Calu3 (cell line): ENCODE measurements around the gene PDE1C. TPM values are rescaled to one million over a fixed set of nuclear protein-coding genes. Genes with fewer than 3 reads are reported as not detected.

Source experiments
- BruUV-seq: library from RNA; stranded (reverse); fragments of 400-500 nt; replicated peaks from 2 replicates; lab custom pipeline; 2021; lab: Mats Ljungman, UMichigan
- CTCF ChIA-PET: fragments of 300-600 bp; sonication (Branson Sonifier 250); formaldehyde crosslinking; loops from one replicate; lab custom pipeline; 2022; ENCODE audit warnings: antibody characterized with exemption; lab: Charles Lee
- DNase-seq: peaks from one replicate; pipeline ENCODE4 v3.0.0; 2022
- H3K27ac Mint-ChIP-seq: one replicate; pipeline ENCODE4 v1.8.0; 2022; ENCODE audit warnings: mixed read lengths; ENCODE audit not compliant: unreplicated experiment
- H3K27me3 Mint-ChIP-seq: one replicate; pipeline ENCODE4 v1.8.0; 2022; ENCODE audit warnings: mixed read lengths; ENCODE audit not compliant: unreplicated experiment
- H3K36me3 Mint-ChIP-seq: one replicate; pipeline ENCODE4 v1.8.0; 2022; ENCODE audit warnings: mild to moderate bottlenecking, moderate library complexity, mixed read lengths; ENCODE audit not compliant: insufficient read depth, unreplicated experiment
- H3K4me1 Mint-ChIP-seq: one replicate; pipeline ENCODE4 v1.8.0; 2022; ENCODE audit warnings: mild to moderate bottlenecking, low read depth, mixed read lengths; ENCODE audit not compliant: unreplicated experiment
- H3K4me3 Mint-ChIP-seq: one replicate; pipeline ENCODE4 v1.8.0; 2022; ENCODE audit warnings: mild to moderate bottlenecking, low read depth, moderate library complexity, mixed read lengths; ENCODE audit not compliant: unreplicated experiment
- H3K9me3 Mint-ChIP-seq: one replicate; pipeline ENCODE4 v1.8.0; 2022; ENCODE audit warnings: low read depth, mixed read lengths; ENCODE audit not compliant: unreplicated experiment
- CTCF ChIP-seq: fragments of 200-600 bp; IDR thresholded peaks from one replicate; pipeline ENCODE4 v1.8.0; 2022; ENCODE audit warnings: antibody characterized with exemption; ENCODE audit not compliant: unreplicated experiment
- intact Hi-C: fragments of 100-400 bp; cut with micrococcal nuclease; formaldehyde crosslinking; loops from one replicate; pipeline ENCODE4 v1.10.0; 2022; ENCODE audit not compliant: unreplicated experiment
- total RNA-seq: library from RNA; stranded (reverse); gene quantifications from 2 replicates; pipeline ENCODE4 v1.2.3, GENCODE V29; 2022

Gene PDE1C
- total RNA-seq, 1 experiment from 2014 or later, result 34.0 TPM

- H3K27ac Mint-ChIP-seq, result no peak overlapping the region
- BruUV-seq, result no TSS peak
- no peaks in the 10 kb centered on the region for H3K27me3 Mint-ChIP-seq
- TF ChIP-seq CTCF, result no peak
- intact Hi-C loops, result no loop called here
- H3K4me1 Mint-ChIP-seq, result no peaks in the 10 kb centered on the region
- H3K36me3 Mint-ChIP-seq, result no peaks in the 10 kb centered on the region
- no peak overlapping the region for H3K4me3 Mint-ChIP-seq
- H3K9me3 Mint-ChIP-seq, result no peaks in the 10 kb centered on the region
- no peak for DNase-seq
- CTCF ChIA-PET, result no interaction called here
Measured at GRCh38 chr7:31767686-31768358, 302.4 kb downstream of the PDE1C start.

- Mint-ChIP-seq H3K27me3 (no peaks in the 10 kb centered on the region), H3K27ac (no peak overlapping the region), H3K4me1 (no peaks in the 10 kb centered on the region), H3K4me3 (no peak overlapping the region), H3K36me3 (no peaks in the 10 kb centered on the region), H3K9me3 (no peaks in the 10 kb centered on the region)
- intact Hi-C loops, result no loop called here
- CTCF ChIA-PET, result interaction anchor here (1.2 kb wide), 1 partner anchor 440 kb away, joined by 3 read pairs; no protein-coding TSS in a partner anchor
- BruUV-seq, result no TSS peak
- no peak for DNase-seq
- TF ChIP-seq CTCF, result no peak
Measured at GRCh38 chr7:31764462-31764861, 305.7 kb downstream of the PDE1C start.

- no peaks in the 10 kb centered on the region for H3K4me1 Mint-ChIP-seq
- BruUV-seq, result no TSS peak
- H3K9me3 Mint-ChIP-seq, result no peaks in the 10 kb centered on the region
- no peaks in the 10 kb centered on the region for H3K36me3 Mint-ChIP-seq
- no peak overlapping the region for H3K4me3 Mint-ChIP-seq
- DNase-seq, result no peak
- CTCF ChIA-PET, result no interaction called here
- H3K27ac Mint-ChIP-seq, result no peak overlapping the region
- H3K27me3 Mint-ChIP-seq, result no peaks in the 10 kb centered on the region
- peak; percentile 53 for TF ChIP-seq CTCF
- intact Hi-C loops, result no loop called here
Measured at GRCh38 chr7:31763548-31763947, 306.7 kb downstream of the PDE1C start.

- TF ChIP-seq CTCF, result no peak
- no peak overlapping the region for H3K27ac Mint-ChIP-seq
- CTCF ChIA-PET, result no interaction called here
Measured at GRCh38 chr7:31761646-31762045, 308.6 kb downstream of the PDE1C start.

More at GRCh38 chr7:31761646-31762045, 308.6 kb downstream of the PDE1C start:
- intact Hi-C loops, result no loop called here
- no peak for DNase-seq
- H3K4me1 Mint-ChIP-seq, result no peaks in the 10 kb centered on the region
- no peaks in the 10 kb centered on the region for H3K9me3 Mint-ChIP-seq
- no peak overlapping the region for H3K4me3 Mint-ChIP-seq
- no TSS peak for BruUV-seq
- H3K36me3 Mint-ChIP-seq, result no peaks in the 10 kb centered on the region
- no peaks in the 10 kb centered on the region for H3K27me3 Mint-ChIP-seq
